ENCODE measurements around the gene DENND6B. TPM values are rescaled to one million over a fixed set of nuclear protein-coding genes. Genes with fewer than 3 reads are reported as not detected.
"Not testable (repeated sequence)": the region's sequence is repeated elsewhere in the genome, so short reads cannot be mapped to it uniquely, and the experiment has no call there.

DENND6B gene
- total RNA-seq, 1 donor from 2014 or later: 1.0 TPM

- Mint-ChIP-seq H3K27me3 (ENCODE audit: insufficient read depth, low read depth) (peaks cover 10% of the 10 kb centered on the region), H3K36me3 (peaks cover 21% of the 10 kb centered on the region), H3K4me1 (peaks cover 25% of the 10 kb centered on the region), H3K9me3 (no peaks in the 10 kb centered on the region), H3K4me3 (peak overlapping the region; percentile 70), H3K27ac (no peak overlapping the region)
- peaks cover 44% of the 10 kb centered on the region for H4K20me1 ChIP-seq (ENCODE audit: low read depth)
- no peak overlapping the region for H2AFZ ChIP-seq (replicated peaks)
- H3K9ac ChIP-seq: no peak overlapping the region
- peaks cover 40% of the 10 kb centered on the region for H3F3A ChIP-seq (ENCODE audit: low read depth)
- DNase-seq (ENCODE audit: low spot score): peak; percentile 81
- no peaks in the 10 kb centered on the region for H3K9me3 ChIP-seq (ENCODE audit: low read depth)
- no peak overlapping the region for H3K27ac ChIP-seq
- H3K79me2 ChIP-seq (ENCODE audit: low read depth): no peaks in the 10 kb centered on the region
- H3K4me1 ChIP-seq: peaks cover 22% of the 10 kb centered on the region
- H3K27me3 ChIP-seq: peaks cover 22% of the 10 kb centered on the region
- no peaks in the 10 kb centered on the region for H3K36me3 ChIP-seq
- no peak for TF ChIP-seq EZH2 (IDR thresholded peaks at IDR 0.05)
- TF ChIP-seq, protein P1, sequence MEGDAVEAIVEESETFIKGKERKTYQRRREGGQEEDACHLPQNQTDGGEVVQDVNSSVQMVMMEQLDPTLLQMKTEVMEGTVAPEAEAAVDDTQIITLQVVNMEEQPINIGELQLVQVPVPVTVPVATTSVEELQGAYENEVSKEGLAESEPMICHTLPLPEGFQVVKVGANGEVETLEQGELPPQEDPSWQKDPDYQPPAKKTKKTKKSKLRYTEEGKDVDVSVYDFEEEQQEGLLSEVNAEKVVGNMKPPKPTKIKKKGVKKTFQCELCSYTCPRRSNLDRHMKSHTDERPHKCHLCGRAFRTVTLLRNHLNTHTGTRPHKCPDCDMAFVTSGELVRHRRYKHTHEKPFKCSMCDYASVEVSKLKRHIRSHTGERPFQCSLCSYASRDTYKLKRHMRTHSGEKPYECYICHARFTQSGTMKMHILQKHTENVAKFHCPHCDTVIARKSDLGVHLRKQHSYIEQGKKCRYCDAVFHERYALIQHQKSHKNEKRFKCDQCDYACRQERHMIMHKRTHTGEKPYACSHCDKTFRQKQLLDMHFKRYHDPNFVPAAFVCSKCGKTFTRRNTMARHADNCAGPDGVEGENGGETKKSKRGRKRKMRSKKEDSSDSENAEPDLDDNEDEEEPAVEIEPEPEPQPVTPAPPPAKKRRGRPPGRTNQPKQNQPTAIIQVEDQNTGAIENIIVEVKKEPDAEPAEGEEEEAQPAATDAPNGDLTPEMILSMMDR (IDR thresholded peaks at IDR 0.05): peak; percentile 50
- no peak overlapping the region for H3K4me3 ChIP-seq
- H3K4me2 ChIP-seq: no peak overlapping the region
These were observed 52.5 kb downstream of the DENND6B start for GRCh38 chr22:50274311-50274710.

- Histone ChIP-seq H4K20me1 (ENCODE audit: low read depth) (peaks cover 49% of the 10 kb centered on the region), H3F3A (ENCODE audit: low read depth) (peaks cover 40% of the 10 kb centered on the region), H3K27me3 (peaks cover 27% of the 10 kb centered on the region), H3K4me1 (peaks cover 22% of the 10 kb centered on the region)
- not testable (repeated sequence) for H3K79me2 ChIP-seq (ENCODE audit: low read depth); H3K4me2 ChIP-seq; H2AFZ ChIP-seq (replicated peaks); H3K4me3 ChIP-seq; H3K27ac ChIP-seq; DNase-seq (ENCODE audit: low spot score); H3K9me3 ChIP-seq (ENCODE audit: low read depth); H3K9ac ChIP-seq; H3K27me3 Mint-ChIP-seq (ENCODE audit: insufficient read depth, low read depth); H3K36me3 ChIP-seq; H3K9me3 Mint-ChIP-seq; H3K27ac Mint-ChIP-seq
- Mint-ChIP-seq H3K36me3 (peaks cover 20% of the 10 kb centered on the region), H3K4me3 (peak overlapping the region; percentile 70), H3K4me1 (peaks cover 27% of the 10 kb centered on the region)
These were observed 53.0 kb downstream of the DENND6B start for GRCh38 chr22:50273781-50274180.

- DNase-seq (ENCODE audit: low spot score); H3K9me3 Mint-ChIP-seq; H3K79me2 ChIP-seq (ENCODE audit: low read depth); H2AFZ ChIP-seq (replicated peaks); H3K36me3 ChIP-seq; H3K27ac Mint-ChIP-seq; H3K4me3 Mint-ChIP-seq; H3K4me3 ChIP-seq; H3K4me2 ChIP-seq; H3K9me3 ChIP-seq (ENCODE audit: low read depth); H3K27ac ChIP-seq; H3K27me3 Mint-ChIP-seq (ENCODE audit: insufficient read depth, low read depth); H3K9ac ChIP-seq: not testable (repeated sequence)
- Histone ChIP-seq H3K4me1 (peaks cover 22% of the 10 kb centered on the region), H3K27me3 (peaks cover 32% of the 10 kb centered on the region), H4K20me1 (ENCODE audit: low read depth) (peaks cover 53% of the 10 kb centered on the region), H3F3A (ENCODE audit: low read depth) (peaks cover 40% of the 10 kb centered on the region)
- H3K36me3 Mint-ChIP-seq: peaks cover 20% of the 10 kb centered on the region
- H3K4me1 Mint-ChIP-seq: peaks cover 27% of the 10 kb centered on the region
These were observed 53.5 kb downstream of the DENND6B start for GRCh38 chr22:50273352-50273751.

DNA sequence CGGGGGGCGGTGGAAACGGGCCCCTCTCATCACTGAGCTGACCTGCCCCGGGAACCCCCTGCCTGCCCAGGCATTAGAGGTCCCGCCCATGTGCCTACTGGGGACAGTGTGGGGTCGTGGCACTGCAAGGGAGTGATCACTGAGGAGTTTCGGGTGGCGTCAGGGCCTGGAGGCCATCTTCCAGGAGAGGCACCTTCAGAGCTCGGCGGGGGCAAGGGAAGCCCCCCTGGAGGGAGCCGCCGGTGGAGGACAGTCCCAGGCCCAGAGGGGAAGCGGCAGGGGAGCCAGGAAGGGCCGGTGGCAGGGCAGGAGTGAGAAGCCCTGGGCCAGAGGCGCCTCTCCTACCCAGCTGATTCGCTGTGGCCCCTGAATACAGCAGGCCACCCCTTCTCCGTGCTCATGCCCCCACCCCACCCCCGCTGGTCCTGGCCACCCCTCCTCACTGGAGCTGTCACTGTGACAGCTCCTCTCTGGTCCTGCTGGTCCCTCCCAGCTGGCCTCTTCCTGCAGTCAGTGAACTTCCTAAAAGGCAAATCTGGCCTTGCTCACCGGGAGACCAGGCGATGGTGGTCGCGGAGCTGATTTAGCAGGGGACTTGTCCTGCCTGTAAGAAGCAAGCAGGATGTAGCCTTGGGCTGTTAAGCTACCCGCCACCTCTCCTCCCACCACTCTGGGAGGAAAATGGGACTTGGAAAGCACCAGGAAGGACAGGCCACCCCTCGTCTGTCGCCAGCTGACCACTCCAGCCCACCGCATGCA lies 54.6 kb downstream of the DENND6B start:
- DNase-seq (ENCODE audit: low spot score): peak; percentile 45
- Histone ChIP-seq H3F3A (ENCODE audit: low read depth) (peaks cover 40% of the 10 kb centered on the region), H3K27ac (no peak overlapping the region), H3K36me3 (no peaks in the 10 kb centered on the region), H3K4me1 (peaks cover 22% of the 10 kb centered on the region), H3K4me3 (peak overlapping the region; percentile 49), H3K27me3 (peaks cover 43% of the 10 kb centered on the region), H4K20me1 (ENCODE audit: low read depth) (peaks cover 59% of the 10 kb centered on the region), H3K79me2 (ENCODE audit: low read depth) (no peaks in the 10 kb centered on the region), H3K9me3 (ENCODE audit: low read depth) (no peaks in the 10 kb centered on the region), H3K4me2 (peak overlapping the region; percentile 92), H2AFZ (replicated peaks) (no peak overlapping the region), H3K9ac (no peak overlapping the region)
- Mint-ChIP-seq H3K27me3 (ENCODE audit: insufficient read depth, low read depth) (peaks cover 10% of the 10 kb centered on the region), H3K4me3 (peak overlapping the region; percentile 71), H3K36me3 (peaks cover 16% of the 10 kb centered on the region), H3K27ac (no peak overlapping the region), H3K9me3 (no peaks in the 10 kb centered on the region), H3K4me1 (peaks cover 27% of the 10 kb centered on the region)
- TF ChIP-seq, protein P1 (IDR thresholded peaks at IDR 0.05): no peak
- no peak for TF ChIP-seq EZH2 (IDR thresholded peaks at IDR 0.05)
- no peak for TF ChIP-seq EZH2phosphoT487 (IDR thresholded peaks at IDR 0.05)

Measured in neural progenitor cell (in vitro differentiated cells).